Mesothelial cell of epicardium (in vitro differentiated cells): Measurements from ENCODE around the gene ZNF620. TPM values are rescaled to one million over a fixed set of nuclear protein-coding genes. Genes with fewer than 3 reads are reported as not detected.
"Not testable (repeated sequence)": the region's sequence is repeated elsewhere in the genome, so short reads cannot be mapped to it uniquely, and the experiment has no call there.

Source experiments
- DNase-seq, 2 experiments: peaks; one replicate each; pipeline ENCODE4 v3.0.0; 2021; ENCODE audit warnings: low spot score in 2 of 2; ENCODE audit not compliant: unreplicated experiment in 2 of 2
- H3K27ac Mint-ChIP-seq: 2 replicates; pipeline ENCODE4 v1.8.0; 2021; ENCODE audit warnings: mixed read lengths
- H3K27me3 Mint-ChIP-seq: 2 replicates; pipeline ENCODE4 v1.8.0; 2021; ENCODE audit warnings: low read depth, mixed read lengths
- H3K36me3 Mint-ChIP-seq: 2 replicates; pipeline ENCODE4 v1.8.0; 2021; ENCODE audit warnings: mixed read lengths
- H3K4me1 Mint-ChIP-seq: 2 replicates; pipeline ENCODE4 v1.8.0; 2021; ENCODE audit warnings: mixed read lengths
- H3K4me3 Mint-ChIP-seq: 2 replicates; pipeline ENCODE4 v1.8.0; 2021; ENCODE audit warnings: mild to moderate bottlenecking, moderate library complexity, mixed read lengths
- H3K9me3 Mint-ChIP-seq: 2 replicates; pipeline ENCODE4 v1.8.0; 2021; ENCODE audit warnings: mixed read lengths
- total RNA-seq: library from RNA; stranded (reverse); gene quantifications from 3 replicates; pipeline ENCODE4 v1.2.1, GENCODE V29; 2021
- TF ChIP-seq, protein P1 (sequence below): fragments of 200-600 bp; sonication (generic); IDR thresholded peaks from one replicate; pipeline ENCODE4 v1.5.0; 2021; ENCODE audit warnings: antibody characterized with exemption; ENCODE audit not compliant: unreplicated experiment

ZNF620 gene
- total RNA-seq, 1 donor from 2014 or later: 16.7 TPM

- peaks cover 33% of the 10 kb centered on the region for H3K36me3 Mint-ChIP-seq
- H3K9me3 Mint-ChIP-seq: no peaks in the 10 kb centered on the region
- TF ChIP-seq, protein P1, sequence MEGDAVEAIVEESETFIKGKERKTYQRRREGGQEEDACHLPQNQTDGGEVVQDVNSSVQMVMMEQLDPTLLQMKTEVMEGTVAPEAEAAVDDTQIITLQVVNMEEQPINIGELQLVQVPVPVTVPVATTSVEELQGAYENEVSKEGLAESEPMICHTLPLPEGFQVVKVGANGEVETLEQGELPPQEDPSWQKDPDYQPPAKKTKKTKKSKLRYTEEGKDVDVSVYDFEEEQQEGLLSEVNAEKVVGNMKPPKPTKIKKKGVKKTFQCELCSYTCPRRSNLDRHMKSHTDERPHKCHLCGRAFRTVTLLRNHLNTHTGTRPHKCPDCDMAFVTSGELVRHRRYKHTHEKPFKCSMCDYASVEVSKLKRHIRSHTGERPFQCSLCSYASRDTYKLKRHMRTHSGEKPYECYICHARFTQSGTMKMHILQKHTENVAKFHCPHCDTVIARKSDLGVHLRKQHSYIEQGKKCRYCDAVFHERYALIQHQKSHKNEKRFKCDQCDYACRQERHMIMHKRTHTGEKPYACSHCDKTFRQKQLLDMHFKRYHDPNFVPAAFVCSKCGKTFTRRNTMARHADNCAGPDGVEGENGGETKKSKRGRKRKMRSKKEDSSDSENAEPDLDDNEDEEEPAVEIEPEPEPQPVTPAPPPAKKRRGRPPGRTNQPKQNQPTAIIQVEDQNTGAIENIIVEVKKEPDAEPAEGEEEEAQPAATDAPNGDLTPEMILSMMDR: no peak
- no peaks in the 10 kb centered on the region for H3K27me3 Mint-ChIP-seq
- H3K4me3 Mint-ChIP-seq: no peak overlapping the region
- H3K4me1 Mint-ChIP-seq: peaks cover 20% of the 10 kb centered on the region
- no peak for DNase-seq
- H3K27ac Mint-ChIP-seq: peak overlapping the region; percentile 47
Observed at GRCh38 chr3:40461161-40461560, 44.7 kb upstream of the ZNF620 start.

- H3K4me3 Mint-ChIP-seq, H3K9me3 Mint-ChIP-seq, DNase-seq, H3K27ac Mint-ChIP-seq, H3K27me3 Mint-ChIP-seq: not testable (repeated sequence)
- Mint-ChIP-seq H3K36me3 (peaks cover 40% of the 10 kb centered on the region), H3K4me1 (peaks cover 13% of the 10 kb centered on the region)
Observed at GRCh38 chr3:40462838-40463237, 43.0 kb upstream of the ZNF620 start.

GRCh38 chr3:40463579-40463978 lies 42.3 kb upstream of the ZNF620 start:
- Mint-ChIP-seq H3K36me3 (peaks cover 39% of the 10 kb centered on the region), H3K4me3 (no peak overlapping the region), H3K4me1 (peaks cover 5% of the 10 kb centered on the region), H3K27me3 (no peaks in the 10 kb centered on the region), H3K27ac (no peak overlapping the region), H3K9me3 (no peaks in the 10 kb centered on the region)
- TF ChIP-seq, protein P1: no peak
- no peak for DNase-seq

- DNase-seq: no peak
- Mint-ChIP-seq H3K27me3 (no peaks in the 10 kb centered on the region), H3K4me3 (no peak overlapping the region), H3K36me3 (peaks cover 36% of the 10 kb centered on the region), H3K9me3 (no peaks in the 10 kb centered on the region), H3K4me1 (no peaks in the 10 kb centered on the region), H3K27ac (peak overlapping the region; percentile 10)
- TF ChIP-seq, protein P1: no peak
Observed at GRCh38 chr3:40464339-40465110, 41.3 kb upstream of the ZNF620 start.

GRCh38 chr3:40465111-40465407 lies 40.8 kb upstream of the ZNF620 start:
- Mint-ChIP-seq H3K27ac (peak overlapping the region; percentile 10), H3K4me3 (no peak overlapping the region), H3K4me1 (no peaks in the 10 kb centered on the region), H3K27me3 (no peaks in the 10 kb centered on the region), H3K9me3 (no peaks in the 10 kb centered on the region), H3K36me3 (peaks cover 36% of the 10 kb centered on the region)
- no peak for DNase-seq
- TF ChIP-seq, protein P1: no peak

DNA sequence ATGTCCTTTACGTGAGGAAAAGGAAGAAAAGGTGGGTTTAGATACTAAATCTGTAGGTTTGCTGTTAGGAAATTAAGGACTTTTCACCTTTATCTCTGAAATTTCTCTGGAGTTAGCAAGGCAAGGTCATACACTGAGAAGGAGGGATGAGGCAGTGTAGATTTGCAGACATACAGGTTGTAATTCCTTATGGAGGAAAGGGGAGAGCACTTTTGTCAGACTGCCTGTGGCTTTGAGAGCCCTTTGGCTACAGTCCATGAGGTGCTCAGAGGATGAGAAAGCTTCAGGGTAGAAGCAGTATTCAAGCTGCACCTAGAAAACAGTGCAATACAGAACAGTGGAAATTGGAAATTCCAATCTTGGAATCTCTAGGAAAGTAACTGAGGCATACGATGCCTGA lies 40.4 kb upstream of the ZNF620 start:
- no peak overlapping the region for H3K4me3 Mint-ChIP-seq
- H3K27me3 Mint-ChIP-seq: no peaks in the 10 kb centered on the region
- peaks cover 32% of the 10 kb centered on the region for H3K36me3 Mint-ChIP-seq
- H3K9me3 Mint-ChIP-seq: no peaks in the 10 kb centered on the region
- DNase-seq: no peak
- peak overlapping the region; percentile 10 for H3K27ac Mint-ChIP-seq
- H3K4me1 Mint-ChIP-seq: no peaks in the 10 kb centered on the region
- TF ChIP-seq, protein P1: no peak
